Right kidney (tissue), 1 donor: ENCODE results near the gene RRBP1.
"Not testable (repeated sequence)": the region's sequence is repeated elsewhere in the genome, so short reads cannot be mapped to it uniquely, and the experiment has no call there.

Experiments
- DNase-seq: peaks from one replicate; pipeline ENCODE4 v3.0.0-alpha.2; 2016

RRBP1 gene

GRCh38 chr20:17663486-17663885, 18.6 kb downstream of the RRBP1 start:
- no peak for DNase-seq

DNA sequence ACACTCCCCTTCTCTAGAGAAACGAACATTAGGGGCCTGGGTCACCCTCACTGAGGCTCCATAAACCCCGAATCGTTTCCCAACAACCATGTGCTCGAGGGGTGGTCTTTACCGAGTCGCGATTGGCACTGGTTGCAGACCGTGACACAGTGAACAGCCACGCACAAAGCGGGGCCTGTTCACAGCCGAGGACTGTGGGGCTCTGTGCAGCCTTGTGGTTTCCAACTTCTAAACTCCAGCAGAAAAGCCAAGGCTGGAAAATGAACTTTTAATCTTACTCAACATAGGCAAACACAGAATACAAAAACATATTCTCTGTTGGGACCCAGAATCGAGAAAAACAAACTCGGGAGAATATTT, 19.0 kb downstream of the RRBP1 start:
- no peak for DNase-seq

DNA sequence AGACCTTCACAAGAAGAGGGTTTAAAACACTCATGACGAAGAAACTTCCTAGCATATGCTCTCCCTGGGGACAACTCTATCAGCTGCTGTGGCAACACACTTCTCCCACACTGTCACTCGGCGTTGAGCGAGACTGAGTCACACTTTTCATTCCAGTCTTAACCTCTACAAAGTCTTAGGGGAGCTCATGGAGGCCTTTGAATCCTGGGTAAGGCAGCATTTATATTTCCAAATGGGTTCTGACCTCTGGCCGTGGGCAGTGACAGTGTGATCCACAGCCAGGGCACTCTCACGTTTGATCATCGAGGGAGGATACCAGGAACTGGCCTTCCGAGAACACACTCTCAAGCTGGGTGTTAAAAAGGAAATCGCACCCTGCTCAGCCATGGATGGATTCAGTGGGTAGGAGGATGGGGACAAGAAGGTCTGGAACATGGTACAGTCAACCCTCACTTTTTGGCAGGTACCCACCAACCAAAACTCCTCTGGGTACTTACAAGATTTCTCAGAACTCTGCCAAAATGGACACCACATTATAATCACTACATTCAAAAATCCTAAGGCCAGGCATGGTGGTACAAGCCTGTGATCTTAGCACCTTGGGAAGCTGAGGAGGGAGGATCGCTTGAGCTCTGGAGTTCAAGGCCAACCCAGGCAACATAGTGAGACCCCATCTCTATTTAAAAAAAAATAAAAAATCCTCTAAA, 19.6 kb downstream of the RRBP1 start:
- no peak for DNase-seq

GRCh38 chr20:17661121-17661744, 20.8 kb downstream of the RRBP1 start:
- no peak for DNase-seq

DNA sequence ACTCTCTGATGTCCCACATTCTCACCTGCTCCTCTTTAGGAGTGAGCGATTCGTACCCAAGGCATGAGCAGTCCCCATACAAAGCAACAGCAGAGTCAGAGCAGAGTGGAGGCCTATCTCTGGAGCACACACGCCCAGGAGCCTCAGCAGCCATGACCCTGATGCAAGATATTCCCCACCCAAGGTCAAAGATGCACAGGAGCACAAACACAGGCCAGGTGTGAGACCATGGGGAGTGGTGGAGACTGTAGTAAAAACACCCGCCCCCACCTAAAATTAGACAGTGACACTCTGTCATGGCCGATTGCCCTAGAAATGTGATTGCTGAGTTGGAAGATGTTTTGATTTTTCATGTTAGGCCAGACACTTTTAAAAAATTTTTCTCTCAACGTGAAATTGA, 21.4 kb downstream of the RRBP1 start:
- no peak for DNase-seq

GRCh38 chr20:17659801-17660200, 22.2 kb downstream of the RRBP1 start:
- DNase-seq = no peak

DNA sequence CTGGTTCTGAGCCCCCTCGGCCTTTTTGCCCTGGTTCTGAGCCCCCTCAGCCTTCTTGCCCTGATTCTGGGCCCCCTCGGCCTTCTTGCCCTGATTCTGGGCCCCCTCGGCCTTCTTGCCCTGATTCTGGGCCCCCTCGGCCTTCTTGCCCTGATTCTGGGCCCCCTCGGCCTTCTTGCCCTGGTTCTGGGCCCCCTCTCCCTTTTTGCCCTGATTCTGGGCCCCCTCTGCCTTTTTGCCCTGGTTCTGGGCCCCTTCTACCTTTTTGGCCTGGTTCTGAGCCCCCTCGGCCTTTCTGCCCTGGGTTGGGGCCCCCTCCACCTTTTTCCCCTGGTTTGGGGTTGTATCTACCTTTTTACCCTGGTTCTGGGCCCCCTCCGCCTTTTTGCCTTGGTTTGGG, 22.7 kb downstream of the RRBP1 start:
- not testable (repeated sequence) for DNase-seq

GRCh38 chr20:17658648-17658993, 23.4 kb downstream of the RRBP1 start:
- DNase-seq = no peak

GRCh38 chr20:17657898-17658647, 24.0 kb downstream of the RRBP1 start:
- DNase-seq = no peak

GRCh38 chr20:17657079-17657825, 24.8 kb downstream of the RRBP1 start:
- DNase-seq = no peak

GRCh38 chr20:17655865-17656479, 26.1 kb downstream of the RRBP1 start:
- DNase-seq = no peak

GRCh38 chr20:17655286-17655651, 26.8 kb downstream of the RRBP1 start:
- no peak for DNase-seq

- no peak for DNase-seq
These were observed 27.3 kb downstream of the RRBP1 start for GRCh38 chr20:17654649-17655285.

DNA sequence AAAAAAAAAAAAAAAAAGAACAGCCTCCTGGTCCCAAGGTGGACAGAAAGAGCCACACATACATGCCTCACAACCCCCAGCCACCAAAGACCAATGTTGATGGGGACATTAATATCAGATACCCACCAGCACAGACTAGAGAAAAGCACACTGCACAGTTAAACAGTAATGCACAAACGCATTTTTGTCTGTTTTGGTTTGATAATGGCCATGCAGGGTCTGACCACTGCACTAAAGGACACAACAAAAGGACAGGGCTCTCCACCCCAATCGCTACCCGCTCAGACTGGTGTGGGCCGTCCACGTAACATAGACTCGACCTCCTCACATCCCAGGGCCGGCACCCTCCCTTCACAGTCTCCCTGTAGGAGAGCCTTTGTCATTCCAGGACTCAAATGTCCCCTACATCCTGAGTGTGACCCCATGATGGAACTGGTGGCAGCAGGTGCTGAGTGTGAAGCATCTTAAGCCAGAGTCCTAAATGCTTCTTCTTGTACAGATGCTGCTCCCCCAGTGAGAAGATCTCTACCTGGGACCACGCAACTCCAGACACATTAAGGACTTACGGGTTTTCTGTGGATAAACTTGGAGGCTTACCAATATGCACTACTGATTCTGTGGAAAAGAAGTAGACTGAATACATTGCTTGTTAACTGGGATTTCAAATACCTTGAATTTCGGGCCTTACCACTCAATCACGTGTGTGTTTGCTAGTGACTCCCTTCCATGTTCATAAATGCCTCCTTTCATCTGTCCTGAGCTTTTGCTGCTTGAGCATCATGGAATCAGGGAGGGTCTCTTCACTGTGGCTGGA, 28.0 kb downstream of the RRBP1 start:
- DNase-seq = no peak

DNA sequence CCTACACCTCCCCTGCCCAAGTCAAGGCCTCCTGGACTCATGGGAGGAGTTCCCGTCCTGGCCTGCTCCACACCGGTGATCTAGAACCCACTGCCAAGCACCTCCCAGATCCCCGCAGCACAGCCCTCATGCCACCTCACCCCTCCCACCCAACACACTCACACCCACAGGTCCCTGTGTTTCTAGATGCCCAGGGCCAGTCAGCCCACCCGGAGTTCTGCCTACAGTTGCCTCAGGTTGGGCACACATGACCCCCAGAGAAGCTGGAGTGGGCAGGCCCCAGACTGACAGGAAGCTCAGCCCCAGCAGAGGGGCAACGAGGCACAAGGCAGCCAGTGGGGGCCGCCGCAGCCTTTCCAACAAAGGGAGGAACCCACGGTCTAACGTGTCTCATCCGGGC, 29.6 kb downstream of the RRBP1 start:
- DNase-seq = no peak

GRCh38 chr20:17651760-17652388, 30.2 kb downstream of the RRBP1 start:
- no peak for DNase-seq

DNA sequence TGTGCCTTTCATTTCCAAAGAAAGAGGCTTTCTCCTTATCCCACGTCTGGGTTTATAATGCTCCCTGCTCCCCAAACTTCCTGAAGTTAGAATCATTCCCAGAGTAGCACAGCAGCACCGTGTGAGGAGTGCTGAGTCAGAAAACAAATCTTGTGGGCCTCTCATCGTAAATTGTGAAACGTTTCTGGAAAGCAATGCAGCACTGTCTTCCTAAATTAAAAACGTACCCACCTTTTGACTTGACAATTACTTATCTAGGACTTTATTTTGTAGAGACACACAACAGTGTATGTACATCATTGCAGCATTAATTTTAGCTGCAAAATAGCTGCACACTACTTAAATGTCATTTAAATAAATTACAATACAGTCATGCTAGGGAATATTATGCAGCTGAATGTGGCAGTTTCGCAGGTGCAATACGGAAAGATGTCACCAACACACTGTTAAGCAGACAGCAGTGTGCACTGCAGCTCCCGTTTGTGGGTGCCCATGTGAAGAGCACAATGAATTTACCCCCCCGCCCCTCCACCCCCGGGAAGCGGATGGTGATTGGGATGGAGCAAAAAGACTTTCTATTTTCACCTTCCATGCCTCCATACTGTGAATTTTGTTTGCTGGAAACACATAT, 30.8 kb downstream of the RRBP1 start:
- DNase-seq = no peak

DNA sequence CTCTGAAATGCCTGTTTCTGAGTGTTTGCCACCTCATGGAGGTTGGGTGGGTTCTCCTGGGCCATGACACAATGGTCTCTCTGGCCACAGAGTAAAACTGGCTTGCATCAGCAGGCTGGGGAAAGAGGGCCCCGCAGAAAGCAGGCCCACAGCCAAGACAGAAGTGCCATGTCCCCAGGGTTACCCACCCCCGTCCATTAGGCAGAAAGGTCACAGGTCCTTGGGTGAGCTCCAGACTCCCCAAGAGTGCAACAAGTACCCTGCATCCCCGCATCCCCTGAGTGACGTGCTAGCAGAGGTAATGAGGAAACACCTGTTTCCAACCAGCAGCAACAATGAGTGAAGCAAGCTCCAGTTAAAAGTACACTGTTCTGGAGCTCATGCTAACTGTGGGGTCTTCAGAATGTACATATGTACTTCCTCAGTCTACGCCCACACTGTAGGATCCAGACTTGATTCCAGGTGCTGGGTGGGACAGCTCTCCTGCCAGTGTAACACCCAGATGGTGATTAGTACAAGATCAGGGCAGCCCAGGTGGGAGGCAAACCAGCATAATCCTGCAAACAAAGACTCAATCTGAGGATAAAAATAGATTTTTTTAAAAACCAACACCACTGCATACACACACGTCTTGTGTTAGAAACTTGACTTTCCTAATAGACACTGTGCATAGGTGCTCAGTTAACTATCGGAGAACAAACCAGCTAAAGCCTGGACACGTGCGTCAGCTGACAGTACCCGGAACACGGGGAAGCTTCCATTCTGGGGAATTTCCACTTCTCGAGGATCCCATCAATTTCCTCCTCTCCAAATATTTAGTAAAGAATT, 31.5 kb downstream of the RRBP1 start:
- DNase-seq = no peak
